ENCODE data around the gene TRIM67.

- no peak for TF ChIP-seq CTCF (IDR thresholded peaks at IDR 0.05)
- TF ChIP-seq POLR2A (IDR thresholded peaks at IDR 0.05): no peak
Observed at GRCh38 chr1:231159963-231160761, 1.7 kb upstream of the TRIM67 start.

Data from body of pancreas (tissue), 4 donors.